ENCODE results near the gene PLXDC2.

- TF ChIP-seq CTCF (IDR thresholded peaks at IDR 0.05; ENCODE audit: low read depth, low read length, poor library complexity, severe bottlenecking) (no peak), EZH2phosphoT487 (IDR thresholded peaks at IDR 0.05; ENCODE audit: borderline replicate concordance, low read length) (no peak)
Measured at GRCh38 chr10:19970256-19970655, 154.0 kb downstream of the PLXDC2 start.
